NK-92 (cell line): ENCODE data around the gene FCHSD1.
"Not testable (repeated sequence)": the region's sequence is repeated elsewhere in the genome, so short reads cannot be mapped to it uniquely, and the experiment has no call there.

Experiments
- DNase-seq: peaks from one replicate; lab custom pipeline; 2025; ENCODE audit not compliant: unreplicated experiment; lab: John Stamatoyannopoulos, UW

Gene FCHSD1

DNA sequence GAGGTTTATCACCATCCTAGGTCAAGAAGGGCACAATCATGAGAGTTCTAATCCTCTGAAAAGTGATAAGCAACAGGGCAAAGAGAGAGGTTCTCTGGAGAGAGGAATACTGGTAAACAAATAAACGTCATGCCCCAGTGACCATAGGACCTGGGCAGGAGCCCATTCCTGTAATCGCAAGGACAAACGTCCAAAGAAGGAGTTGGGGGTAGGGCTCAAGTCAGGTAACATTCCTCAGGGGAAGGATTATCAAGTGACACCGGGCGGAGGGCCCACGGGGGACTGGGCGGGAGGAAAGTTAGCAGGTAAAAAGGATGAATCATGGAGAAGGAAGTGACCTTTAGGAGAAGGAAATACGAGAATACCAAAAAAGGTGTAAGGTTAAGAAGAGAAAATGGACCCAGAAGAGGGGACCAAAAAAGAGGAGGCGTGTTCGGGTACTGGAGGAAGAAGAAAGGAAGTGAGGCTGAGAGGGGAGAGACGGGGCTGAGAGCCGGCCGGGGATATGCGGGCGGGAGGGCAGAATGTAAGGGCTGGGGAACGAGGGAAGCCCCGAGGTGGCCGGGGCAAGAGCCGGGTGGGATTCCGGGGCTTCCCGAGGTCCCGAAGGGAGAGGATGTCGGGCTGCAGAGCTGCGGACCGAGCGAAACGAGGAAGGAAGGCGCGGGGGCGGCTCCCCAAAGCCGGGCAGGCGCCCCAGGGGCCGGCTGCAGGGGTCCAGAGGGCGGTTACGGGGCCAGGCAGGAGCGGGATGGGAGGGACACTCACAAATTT is 33.0 kb downstream of the FCHSD1 start:
- DNase-seq, result no peak

DNA sequence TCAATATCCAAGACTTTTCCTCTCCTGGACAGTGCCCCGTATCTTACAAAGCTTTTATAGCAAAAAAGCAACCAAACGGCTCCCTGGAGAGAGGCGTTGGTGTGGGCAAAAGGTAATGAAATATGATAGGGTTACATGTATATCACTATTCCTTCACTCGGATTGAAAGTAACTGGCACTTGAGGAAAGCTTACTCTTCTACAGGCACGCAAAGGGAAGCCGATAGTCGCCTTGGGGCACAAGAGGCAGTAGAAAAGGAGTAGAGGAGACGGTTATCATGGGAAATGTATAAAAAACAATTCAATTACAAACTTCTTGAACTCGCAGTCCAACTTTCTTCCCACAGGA is 33.6 kb downstream of the FCHSD1 start:
- DNase-seq, result no peak

DNA sequence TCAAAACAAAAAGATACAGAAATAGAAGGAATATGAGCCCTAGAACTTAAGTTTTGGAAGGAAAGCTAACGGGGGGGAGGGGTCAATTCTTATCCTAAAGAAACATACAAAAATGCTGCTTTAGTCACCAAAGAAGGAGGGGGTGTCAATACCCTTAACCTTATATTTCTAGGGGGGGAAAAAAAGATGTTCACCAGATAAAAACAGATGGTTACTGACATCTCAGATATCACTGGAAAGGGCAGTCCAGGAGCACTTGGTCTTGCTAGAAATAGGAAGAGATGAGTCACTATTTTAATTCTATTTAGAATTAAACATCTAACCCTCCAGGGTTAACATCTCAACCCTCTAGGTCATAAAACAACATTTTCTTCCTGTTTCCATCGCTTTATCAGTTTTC is 34.1 kb downstream of the FCHSD1 start:
- no peak for DNase-seq

DNA sequence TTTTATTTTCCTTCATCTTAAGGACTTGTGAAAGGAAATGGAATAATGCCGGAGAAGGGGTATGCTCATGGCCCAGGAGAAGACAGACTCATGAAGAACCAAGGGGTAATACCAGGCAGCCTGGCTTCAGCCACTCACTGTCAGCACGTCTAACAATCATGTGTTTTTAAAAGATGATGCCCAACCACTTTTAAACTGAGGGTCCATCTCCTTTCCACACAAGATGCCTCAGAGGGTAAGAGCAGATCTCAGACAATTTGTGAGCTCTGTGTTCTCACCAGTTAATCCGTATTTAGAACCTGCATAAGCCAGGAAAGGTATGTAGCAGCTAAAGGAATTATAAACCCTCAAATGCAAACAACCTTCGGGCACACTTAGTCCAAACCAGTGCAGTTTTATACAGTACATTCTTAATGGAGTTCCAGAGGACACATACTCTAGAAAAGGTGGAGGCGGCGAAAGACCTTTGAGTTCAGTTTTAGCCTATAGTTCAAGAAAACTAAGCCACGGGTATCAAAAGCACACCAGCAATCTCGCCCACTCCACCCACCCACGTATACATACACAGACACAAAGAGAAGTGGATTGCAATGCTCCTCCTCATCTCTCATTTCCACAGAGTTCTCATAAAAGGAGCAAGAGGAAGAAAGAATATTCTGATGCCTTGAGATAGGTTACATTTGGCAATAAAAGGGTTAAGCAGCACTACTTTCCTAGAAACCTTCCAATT is 35.1 kb downstream of the FCHSD1 start:
- DNase-seq, result no peak

DNA sequence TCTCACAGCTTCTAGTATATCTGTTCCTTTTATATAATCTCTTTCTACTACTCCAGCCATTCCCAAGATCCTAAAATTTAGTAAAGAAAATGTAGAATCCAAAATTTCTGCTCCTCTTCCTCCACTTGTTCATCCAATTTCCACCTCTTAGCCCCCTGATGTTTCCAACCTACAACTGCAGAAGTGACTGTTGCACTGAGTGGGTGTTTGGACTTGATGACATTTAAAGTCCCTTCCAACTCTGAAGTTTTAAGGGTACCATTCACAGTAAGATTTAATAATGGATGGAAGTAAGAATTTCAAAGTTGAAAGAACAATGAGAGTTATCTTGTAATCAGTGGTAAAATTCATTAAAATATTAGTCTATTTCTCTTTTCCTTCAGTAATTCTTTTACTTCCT is 37.9 kb downstream of the FCHSD1 start:
- no peak for DNase-seq

DNA sequence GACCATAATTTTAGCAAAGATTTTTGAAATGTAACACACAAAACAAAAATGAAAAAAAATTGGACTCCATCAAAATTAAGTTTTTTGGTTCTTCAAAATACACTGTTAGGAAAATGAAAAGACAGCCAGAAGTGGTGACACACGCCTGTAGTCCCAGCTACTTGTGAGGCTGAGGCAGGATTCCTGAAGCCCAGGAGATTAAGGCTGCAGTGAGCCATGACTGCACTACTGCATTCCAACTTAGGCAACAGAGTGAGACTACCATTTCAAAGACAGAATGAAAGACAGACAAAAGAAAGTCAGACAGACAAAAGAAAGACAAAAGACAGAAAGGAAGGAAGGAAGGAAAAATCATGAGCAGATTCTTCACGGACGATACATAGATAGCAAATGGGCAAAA is 39.9 kb downstream of the FCHSD1 start:
- DNase-seq, result no peak

DNA sequence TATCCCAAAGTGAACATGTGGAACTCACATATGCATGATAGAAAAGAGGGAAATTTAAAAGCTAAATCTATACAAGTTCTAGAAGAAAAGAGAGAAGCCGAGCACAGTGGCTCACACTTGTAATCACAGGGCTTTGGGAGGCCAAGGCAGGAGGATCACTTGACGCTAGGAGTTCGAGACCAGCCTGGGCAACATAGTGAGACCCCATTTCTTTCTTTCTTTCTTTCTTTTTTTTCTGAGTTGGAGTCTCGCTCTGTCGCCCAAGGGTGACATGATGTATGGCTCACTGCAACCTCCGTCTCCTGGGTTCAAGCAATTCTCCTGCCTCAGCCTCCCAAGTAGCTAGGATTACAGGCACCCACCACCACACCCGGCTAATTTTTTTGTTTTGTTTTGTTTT is 41.3 kb downstream of the FCHSD1 start:
- not testable (repeated sequence) for DNase-seq

DNA sequence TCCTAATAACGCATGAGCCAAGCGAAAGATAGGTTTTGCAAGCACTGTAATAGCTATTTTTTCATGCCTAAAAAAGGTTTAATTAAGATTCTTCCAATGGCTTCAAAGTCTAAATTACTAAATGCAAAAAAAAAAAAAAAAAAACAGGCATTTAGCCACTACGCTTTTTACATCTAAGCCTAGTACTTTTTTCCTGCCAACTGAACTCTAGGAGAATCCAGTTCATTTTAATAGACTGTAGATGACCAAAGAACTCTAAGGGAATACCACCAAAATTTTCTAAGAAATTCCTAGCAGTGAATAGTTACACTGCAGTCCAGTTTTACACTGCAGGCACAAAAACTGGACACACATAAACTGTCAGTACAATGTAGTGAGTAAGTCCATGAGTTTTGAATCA is 42.2 kb downstream of the FCHSD1 start:
- no peak for DNase-seq

DNA sequence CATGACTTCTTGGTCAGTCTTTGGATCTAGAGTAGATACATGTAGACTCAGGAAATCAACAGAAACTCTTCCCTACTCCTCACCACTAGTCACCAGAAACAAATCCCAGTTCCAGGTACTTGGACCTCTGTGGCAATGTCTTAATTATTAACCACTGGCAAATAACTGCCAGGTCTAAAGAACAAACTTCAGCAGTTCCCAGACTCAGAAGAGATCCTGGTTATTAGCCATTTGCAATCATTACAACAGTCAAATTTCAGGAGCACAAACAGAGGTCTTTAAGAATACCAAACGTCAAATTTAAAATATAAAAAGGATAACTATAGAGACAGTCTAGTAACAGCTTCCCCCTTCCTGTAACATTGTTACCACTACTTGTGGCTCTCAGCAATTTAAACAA is 42.7 kb downstream of the FCHSD1 start:
- no peak for DNase-seq

DNA sequence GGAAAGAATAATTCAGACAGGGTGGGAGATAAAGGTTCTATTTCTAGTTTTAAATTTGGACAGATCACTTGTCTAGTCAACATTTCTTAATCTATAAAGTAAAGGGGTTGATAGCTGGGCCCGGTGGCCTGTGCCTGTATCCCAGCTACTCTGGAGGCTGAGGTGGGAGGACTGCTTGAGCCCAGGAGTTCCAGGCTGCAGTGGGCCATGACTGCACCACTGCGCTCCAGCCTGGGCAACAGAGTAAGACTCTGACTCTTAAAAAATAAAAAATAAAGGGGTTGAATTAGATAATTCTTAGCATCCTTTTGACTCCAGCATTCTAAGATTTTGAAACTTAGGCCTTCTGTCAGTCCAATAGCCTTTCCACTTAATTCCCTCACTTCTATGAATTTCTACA is 43.2 kb downstream of the FCHSD1 start:
- DNase-seq, result no peak

DNA sequence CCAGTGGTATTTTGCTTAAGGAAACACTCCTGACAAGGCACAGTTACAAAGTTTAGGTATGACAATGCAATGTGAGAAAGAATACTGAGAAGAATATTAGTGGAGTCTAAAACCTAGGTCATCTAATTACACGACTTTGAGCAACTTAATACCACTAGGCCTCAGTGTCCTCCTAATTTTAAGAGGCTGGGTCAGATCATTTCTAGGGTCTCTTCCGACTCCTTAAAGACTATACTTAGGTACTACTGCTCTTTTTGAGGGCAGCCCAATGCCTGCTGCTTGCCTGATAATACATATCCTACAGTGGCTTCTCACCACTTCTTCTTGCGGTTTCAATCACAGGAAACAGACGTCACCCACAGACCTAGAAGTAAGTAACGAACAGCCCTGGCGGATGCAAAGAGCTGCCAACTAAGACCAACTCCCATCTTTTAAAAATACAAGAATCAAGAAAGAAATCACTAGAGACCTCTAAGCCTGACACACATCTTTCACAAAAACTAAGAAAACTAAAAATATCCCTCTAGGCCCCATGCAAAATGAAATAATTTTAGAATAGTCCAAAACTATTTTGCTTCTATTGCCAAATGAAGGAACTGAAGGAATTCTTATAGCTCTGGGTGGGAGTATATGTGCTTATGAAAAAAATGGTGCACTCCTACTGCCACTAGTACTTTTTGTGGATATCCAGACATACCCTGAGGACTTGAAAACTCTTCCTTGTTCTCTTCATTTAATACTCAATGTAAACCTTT is 45.5 kb downstream of the FCHSD1 start:
- DNase-seq, result no peak

DNA sequence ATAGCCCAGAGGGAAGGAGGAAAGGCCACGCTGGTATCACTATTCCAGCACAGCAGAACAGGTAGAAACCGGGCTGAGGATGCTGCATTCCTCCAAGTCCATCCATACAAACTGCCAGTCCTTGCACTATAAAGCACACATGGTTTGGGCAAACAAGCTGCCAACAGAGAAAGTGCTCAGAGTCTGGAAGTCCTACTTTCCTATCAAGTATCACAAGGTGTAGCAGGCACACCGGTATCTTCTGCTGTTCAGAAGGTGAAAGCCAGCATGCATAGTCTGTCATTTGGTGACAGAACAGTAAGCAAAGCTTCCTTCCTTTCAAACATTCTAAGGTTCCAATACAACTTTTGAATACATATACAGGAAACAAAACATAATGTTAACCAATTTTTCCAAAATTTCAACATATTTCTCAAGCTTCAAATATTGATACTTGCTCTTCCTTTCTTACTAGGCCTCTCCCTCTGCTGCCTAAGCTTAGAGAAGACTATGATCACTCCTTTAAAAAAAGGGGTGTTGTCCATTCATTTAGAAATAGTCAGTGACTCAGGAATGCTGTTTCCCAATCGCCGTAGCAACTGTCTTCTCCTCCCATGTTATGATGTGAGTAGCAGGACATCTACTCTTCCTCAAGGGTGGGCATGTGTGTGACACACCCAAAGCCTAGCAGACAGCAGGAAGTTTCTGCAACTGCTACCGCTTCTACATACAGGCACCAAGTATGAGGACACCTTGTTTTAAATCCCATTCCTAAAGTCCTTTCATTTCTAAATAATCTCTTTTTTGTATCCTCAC is 47.1 kb downstream of the FCHSD1 start:
- no peak for DNase-seq

DNA sequence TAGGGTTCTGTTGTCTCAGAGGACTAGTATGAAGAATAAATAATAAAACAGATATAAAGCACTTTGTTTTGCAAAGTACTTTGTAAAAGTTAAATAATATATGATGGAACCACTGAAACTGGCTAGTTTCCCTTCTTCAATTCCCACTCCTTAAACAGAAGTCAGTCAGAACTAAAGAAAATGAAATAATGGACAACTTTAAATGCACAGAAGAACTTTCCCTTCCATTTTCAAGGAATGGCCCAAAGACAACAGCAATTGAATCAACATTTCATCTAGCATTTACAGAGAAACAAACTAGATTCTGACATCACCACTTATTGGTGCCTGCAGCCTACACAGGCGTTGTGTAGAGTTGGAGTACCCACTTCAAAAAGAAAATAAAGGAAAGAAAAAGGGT is 48.6 kb downstream of the FCHSD1 start:
- DNase-seq, result no peak

DNA sequence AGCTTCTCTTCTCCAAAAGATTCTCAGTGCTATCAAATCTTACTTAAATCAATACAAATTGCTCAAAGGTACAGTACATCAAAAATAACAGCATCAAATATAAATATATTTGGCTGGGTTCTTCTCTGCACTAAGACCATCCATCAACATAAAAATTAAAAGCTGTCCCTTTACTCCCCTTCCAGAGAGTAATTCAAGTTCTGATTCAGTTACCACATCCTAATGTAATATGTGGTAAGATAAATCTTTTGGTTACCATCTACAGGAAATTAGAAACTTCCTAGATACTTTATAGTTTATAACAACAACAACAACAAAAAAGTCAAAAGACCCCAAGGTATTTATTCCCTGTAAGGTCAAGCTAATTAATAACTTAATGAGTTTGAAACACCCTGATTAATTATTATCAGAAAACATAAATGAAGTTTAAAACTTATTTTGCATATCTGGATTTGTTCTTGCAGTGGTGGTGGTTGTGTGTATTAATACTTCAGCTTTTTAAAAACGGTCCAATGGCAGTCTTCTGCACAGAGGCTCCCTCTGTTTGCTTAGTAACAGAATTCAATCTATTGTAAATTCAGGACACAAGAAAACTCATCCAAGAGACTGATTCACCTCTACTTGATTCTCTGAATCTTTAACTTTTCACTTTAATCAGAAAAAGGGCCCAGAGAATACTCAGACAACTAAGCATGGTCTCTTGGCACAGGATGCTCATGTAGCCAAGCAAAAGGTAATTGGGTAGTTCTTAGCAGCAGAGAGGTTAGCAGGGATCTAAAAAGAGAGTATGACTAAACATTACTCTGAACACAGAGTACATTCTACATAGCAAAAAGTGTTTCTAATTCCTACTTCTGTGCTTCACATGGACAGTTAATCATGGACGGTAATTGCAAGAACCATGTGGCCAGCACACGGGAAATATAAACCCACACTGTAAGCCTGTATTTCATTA is 52.5 kb downstream of the FCHSD1 start:
- DNase-seq, result no peak

DNA sequence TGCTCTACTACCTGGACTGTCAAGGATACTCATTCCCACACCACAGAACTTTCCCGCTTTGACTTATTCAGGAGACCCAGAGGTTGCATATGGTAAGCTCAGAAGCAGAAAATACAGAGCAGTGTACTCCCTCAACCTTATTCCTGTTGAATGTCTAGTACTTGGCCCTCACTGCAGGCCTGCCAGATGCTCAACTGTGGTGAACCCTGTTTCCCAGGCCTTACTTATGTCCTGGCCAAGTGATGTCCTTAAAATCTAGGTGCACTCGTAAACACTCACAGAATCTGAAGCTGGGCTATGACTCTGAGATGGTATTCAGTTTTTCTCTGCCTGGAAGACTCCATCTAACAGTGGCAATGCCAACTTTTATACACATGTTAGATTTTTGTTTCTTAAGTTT is 53.4 kb downstream of the FCHSD1 start:
- DNase-seq, result no peak

DNA sequence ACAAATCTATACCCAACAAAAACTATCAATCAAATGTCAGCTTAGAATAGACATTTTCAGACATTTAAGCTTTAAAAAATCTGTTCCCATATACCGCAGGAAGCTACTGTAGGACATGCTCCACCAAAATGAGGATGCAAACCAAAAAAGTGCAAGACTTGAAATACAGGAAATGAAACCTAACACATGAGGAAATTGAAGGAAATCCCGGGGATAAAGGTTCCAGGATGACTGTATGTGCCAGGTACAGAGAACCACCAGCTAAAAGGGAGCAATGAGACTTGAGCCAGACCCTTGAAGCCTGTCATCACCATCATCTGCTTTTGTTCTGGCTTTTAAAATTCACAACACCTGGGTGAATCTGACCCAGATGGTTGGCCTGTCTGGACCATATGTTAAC is 53.8 kb downstream of the FCHSD1 start:
- DNase-seq, result no peak

DNA sequence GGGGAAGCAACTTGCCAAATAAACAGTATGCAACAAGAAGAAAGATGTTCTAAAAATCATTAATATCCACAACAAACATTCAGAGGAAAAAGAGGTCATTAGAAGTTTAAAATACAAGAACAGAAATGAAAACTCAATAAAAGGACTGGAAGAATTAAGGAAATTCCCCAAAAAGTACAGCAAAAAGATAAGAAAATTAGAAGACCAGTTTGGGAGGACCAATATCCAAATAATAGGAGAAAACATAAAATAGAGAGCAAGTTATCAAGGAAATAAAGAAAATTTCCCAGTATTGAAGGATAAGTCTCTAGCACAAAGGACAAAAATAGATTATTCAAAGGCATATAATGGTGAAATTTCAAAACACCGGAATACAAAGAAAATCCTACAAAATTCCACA is 54.4 kb downstream of the FCHSD1 start:
- DNase-seq, result no peak

DNA sequence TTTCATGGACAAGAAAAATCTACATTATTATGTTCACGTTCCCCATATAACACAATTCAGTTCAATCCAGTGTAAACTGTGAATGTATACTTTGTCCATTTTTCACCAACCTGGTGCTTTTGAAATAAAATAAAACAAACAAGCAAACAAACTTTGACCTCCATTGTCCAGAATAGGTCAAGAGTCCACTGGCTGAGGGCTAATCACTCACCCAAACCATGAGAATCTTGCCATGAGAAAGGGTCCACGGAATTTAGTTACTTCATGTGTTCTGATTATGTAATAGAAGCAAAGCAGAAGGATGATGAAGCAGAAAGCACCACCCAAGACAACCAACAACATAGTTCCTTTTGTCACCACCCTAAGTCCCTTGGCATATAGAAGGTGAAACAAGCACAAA is 61.1 kb downstream of the FCHSD1 start:
- no peak for DNase-seq
